C4-2B (cell line): Measurements from ENCODE around the gene SLC22A17.
"Not testable (repeated sequence)": the region's sequence is repeated elsewhere in the genome, so short reads cannot be mapped to it uniquely, and the experiment has no call there.

Source experiments
- CTCF ChIP-seq: fragments of 450-650 bp; conservative IDR thresholded peaks from 2 replicates; pipeline ENCODE4 v1.5.1; 2017; ENCODE audit warnings: mild to moderate bottlenecking
- ZFX ChIP-seq: fragments of 450-650 bp; IDR thresholded peaks from 2 replicates; pipeline ENCODE4 v1.6.1; 2017

- TF ChIP-seq CTCF, ZFX: not testable (repeated sequence)
Measured at GRCh38 chr14:23389871-23390270, 37.2 kb upstream of the SLC22A17 start.
